Lower leg skin (tissue), 3 donors: ENCODE data around the gene UNC5A.

Experiments used
- POLR2A ChIP-seq, 2 donors: fragments of 450-650 bp; IDR thresholded peaks; one replicate each; pipeline ENCODE4 v1.6.1; 2016 to 2017; ENCODE audit warnings: antibody characterized with exemption in 2 of 2, mild to moderate bottlenecking in 1 of 2, moderate library complexity in 1 of 2
- TF ChIP-seq, protein P1 (sequence below), 3 donors: fragments of 450-650 bp; IDR thresholded peaks; one replicate each; pipeline ENCODE4 v1.5.1; 2016; ENCODE audit warnings: antibody characterized with exemption in 3 of 3, mild to moderate bottlenecking in 3 of 3, moderate library complexity in 2 of 3

GRCh38 chr5:176863765-176864098 is 53.4 kb downstream of the UNC5A start:
- TF ChIP-seq, protein P1, sequence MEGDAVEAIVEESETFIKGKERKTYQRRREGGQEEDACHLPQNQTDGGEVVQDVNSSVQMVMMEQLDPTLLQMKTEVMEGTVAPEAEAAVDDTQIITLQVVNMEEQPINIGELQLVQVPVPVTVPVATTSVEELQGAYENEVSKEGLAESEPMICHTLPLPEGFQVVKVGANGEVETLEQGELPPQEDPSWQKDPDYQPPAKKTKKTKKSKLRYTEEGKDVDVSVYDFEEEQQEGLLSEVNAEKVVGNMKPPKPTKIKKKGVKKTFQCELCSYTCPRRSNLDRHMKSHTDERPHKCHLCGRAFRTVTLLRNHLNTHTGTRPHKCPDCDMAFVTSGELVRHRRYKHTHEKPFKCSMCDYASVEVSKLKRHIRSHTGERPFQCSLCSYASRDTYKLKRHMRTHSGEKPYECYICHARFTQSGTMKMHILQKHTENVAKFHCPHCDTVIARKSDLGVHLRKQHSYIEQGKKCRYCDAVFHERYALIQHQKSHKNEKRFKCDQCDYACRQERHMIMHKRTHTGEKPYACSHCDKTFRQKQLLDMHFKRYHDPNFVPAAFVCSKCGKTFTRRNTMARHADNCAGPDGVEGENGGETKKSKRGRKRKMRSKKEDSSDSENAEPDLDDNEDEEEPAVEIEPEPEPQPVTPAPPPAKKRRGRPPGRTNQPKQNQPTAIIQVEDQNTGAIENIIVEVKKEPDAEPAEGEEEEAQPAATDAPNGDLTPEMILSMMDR (IDR thresholded peaks at IDR 0.05) = no peak
- no peak for TF ChIP-seq POLR2A (IDR thresholded peaks at IDR 0.05)
